SJCRH30 (cell line): Measurements from ENCODE around the gene TRIM50. TPM values are rescaled to one million over a fixed set of nuclear protein-coding genes. Genes with fewer than 3 reads are reported as not detected.
A peak's percentile ranks its signal among the peaks of the same experiment; 100 is the strongest.
"Not testable (repeated sequence)": the region's sequence is repeated elsewhere in the genome, so short reads cannot be mapped to it uniquely, and the experiment has no call there.

Source experiments
- DNase-seq, 2 experiments: peaks; one replicate each; pipeline ENCODE4 v3.0.0-alpha.2; 2015 to 2020
- H3K27ac ChIP-seq: fragments of 250-450 bp; sonication (Bioruptor Pico); 2 replicates; pipeline ENCODE4 v1.5.1; 2020; ENCODE audit warnings: mild to moderate bottlenecking, moderate library complexity
- H3K27me3 ChIP-seq: fragments of 250-450 bp; sonication (Bioruptor Pico); 2 replicates; pipeline ENCODE4 v1.5.1; 2020; ENCODE audit warnings: mild to moderate bottlenecking, moderate library complexity
- H3K36me3 ChIP-seq: fragments of 250-450 bp; sonication (Bioruptor Pico); 2 replicates; pipeline ENCODE4 v1.5.1; 2020; ENCODE audit warnings: mild to moderate bottlenecking, moderate library complexity
- H3K4me1 ChIP-seq: fragments of 250-450 bp; sonication (Bioruptor Pico); 2 replicates; pipeline ENCODE4 v1.5.1; 2020; ENCODE audit warnings: mild to moderate bottlenecking, moderate library complexity
- H3K4me3 ChIP-seq: fragments of 250-450 bp; sonication (Bioruptor Pico); 2 replicates; pipeline ENCODE4 v1.5.1; 2020; ENCODE audit warnings: mild to moderate bottlenecking, moderate library complexity
- H3K9me3 ChIP-seq: fragments of 250-450 bp; sonication (Bioruptor Pico); replicated peaks from 2 replicates; pipeline ENCODE4 v1.5.1; 2020; ENCODE audit warnings: mild to moderate bottlenecking, moderate library complexity
- total RNA-seq: library from RNA; depleted of rRNA; stranded (reverse); fragments of >200 nt; shearing (Covaris generic); gene quantifications from 2 replicates; pipeline ENCODE4 v1.2.3, GENCODE V29; 2014; rRNA removed

TRIM50 gene
- not detected in 2 replicates for total RNA-seq

DNA sequence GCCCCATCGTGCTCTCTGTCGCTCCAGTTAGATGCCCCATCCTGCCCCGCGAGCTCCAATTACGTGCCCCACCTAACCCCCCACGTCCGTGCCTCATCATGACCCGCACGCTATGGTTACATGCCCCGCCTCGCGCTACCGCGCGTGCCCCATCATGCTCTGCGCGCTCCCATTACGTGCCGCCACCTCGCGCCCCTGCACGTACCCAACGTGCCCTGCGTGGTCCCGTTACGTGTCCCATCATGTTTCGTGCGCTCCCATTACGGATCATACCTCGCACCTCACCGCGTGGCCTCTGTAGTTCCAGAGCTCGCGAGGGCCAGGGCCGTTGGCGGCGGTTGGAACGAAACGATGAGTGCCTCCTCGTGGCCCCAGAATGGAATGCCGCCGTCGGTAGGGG is at the start of gene TRIM50, which contains the start of gene FKBP6:
TRIM50 (minus strand) TSS at position 161 of the 400 bp plus-strand sequence. CDS start 3,295 bp downstream, outside the sequence.
FKBP6 (plus strand) TSS at position 240 of the 400 bp plus-strand sequence. CDS start 268 bp downstream, outside the sequence.
- H3K4me1 ChIP-seq, H3K4me3 ChIP-seq, H3K27me3 ChIP-seq, DNase-seq, H3K9me3 ChIP-seq, H3K36me3 ChIP-seq, H3K27ac ChIP-seq: not testable (repeated sequence)

DNA sequence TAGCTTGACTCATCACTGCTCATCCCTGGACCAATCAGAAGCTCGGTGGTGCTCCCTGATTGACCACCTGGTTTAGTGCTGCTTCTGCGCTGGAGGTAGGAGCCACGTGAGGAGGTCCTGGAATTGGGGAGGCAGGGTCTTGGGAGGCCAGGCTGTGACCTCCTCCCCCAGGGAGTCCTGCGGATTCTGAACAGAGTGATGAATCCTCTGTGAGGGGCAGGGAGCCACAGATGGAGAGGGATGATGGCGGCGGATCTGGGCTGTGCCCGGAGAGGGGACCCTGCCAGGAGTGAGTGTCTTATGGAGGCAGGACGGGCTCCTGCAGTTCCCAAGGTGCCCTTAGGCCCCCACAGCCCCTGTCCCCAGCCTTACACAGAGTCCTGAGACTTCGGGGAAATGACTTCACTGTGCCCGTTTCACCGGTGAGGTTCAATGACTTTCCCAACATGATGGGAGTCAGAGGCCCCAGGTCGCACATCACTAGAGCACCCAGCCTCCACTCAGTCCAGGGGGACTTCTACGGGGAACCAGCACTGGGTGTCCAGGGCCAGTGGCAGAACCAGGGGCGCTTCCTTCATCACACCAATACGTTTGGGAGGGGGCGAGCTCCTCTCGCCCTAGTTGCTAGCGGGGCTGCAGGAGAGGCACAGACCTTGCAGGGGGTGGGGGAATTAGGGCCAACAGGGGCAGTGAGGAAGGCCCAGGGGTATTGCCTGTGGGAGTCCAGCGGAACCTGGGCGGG is 49.0 kb upstream of the TRIM50 start:
- DNase-seq, result no peak
- Histone ChIP-seq H3K27me3 (no peaks in the 10 kb centered on the region), H3K4me3 (no peak overlapping the region), H3K4me1 (no peaks in the 10 kb centered on the region), H3K36me3 (no peaks in the 10 kb centered on the region), H3K9me3 (no peaks in the 10 kb centered on the region), H3K27ac (no peak overlapping the region)

DNA sequence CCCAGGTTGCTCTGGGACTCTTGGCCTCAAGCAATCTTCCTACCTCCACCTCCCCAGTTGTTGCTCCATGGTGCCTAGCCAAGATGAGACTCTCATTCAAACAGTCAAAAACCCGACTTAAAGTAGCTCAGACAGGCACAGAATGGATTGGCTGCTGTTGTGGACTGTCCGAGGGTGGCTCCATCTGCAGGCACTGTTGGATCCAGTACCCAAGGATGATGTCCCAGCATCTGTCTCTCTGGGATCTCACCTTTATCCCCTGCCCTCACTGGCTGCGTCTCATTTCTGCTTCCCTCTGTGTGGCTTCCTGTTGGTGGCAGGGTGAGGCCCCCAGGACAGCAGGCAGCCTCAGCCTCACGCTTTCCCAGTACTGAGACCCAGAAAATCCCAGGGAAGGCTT is 48.4 kb upstream of the TRIM50 start:
- not testable (repeated sequence) for H3K4me3 ChIP-seq, H3K27me3 ChIP-seq, H3K9me3 ChIP-seq, H3K36me3 ChIP-seq, H3K4me1 ChIP-seq, H3K27ac ChIP-seq, DNase-seq

DNA sequence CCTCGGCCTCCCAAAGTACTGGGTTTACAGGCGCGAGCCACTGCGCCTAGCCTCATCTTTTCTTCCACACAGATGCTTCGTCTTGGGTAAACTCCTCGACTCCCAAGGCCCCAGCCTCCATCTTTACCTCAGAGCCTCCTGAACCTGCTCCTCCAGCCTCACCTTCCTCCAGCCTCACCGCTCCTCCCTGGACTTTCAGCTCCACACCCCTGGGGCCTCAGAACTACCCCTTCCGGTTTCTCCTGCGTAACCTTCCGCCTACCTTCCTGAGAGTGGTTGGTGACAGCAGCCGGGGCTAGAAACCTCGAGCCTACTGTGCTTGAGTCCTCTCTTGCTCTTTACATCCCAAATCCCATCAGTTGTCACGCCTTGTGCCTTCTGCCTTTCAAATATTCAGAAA is 45.9 kb upstream of the TRIM50 start:
- H3K9me3 ChIP-seq, result no peaks in the 10 kb centered on the region
- H3K36me3 ChIP-seq, result no peaks in the 10 kb centered on the region
- H3K27ac ChIP-seq, result no peak overlapping the region
- no peak for DNase-seq
- H3K4me3 ChIP-seq, result no peak overlapping the region
- H3K27me3 ChIP-seq, result no peaks in the 10 kb centered on the region
- no peaks in the 10 kb centered on the region for H3K4me1 ChIP-seq

DNA sequence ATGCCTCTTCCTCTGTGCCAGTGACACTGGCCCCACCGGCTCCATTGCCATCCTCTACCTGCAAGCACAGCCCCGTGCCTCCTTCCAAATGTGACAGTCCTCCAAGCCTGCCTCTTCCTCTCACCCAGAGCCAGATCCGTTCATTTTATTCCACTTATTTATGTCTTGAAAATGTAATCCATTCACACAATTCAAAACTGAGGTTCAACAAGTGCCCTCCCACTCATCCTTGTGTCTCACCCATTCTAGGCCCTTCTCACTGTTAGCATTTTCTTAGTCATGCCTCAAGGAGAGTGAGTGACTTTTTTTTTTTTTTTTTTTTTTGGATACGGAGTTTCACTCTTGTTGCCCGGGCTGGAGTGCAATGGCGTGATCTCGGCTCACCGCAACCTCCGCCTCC is 41.7 kb upstream of the TRIM50 start:
- Histone ChIP-seq H3K27me3 (peaks cover 24% of the 10 kb centered on the region), H3K9me3 (no peaks in the 10 kb centered on the region), H3K4me1 (peaks cover 6% of the 10 kb centered on the region), H3K27ac (no peak overlapping the region), H3K36me3 (no peaks in the 10 kb centered on the region), H3K4me3 (no peak overlapping the region)
- DNase-seq, result no peak

DNA sequence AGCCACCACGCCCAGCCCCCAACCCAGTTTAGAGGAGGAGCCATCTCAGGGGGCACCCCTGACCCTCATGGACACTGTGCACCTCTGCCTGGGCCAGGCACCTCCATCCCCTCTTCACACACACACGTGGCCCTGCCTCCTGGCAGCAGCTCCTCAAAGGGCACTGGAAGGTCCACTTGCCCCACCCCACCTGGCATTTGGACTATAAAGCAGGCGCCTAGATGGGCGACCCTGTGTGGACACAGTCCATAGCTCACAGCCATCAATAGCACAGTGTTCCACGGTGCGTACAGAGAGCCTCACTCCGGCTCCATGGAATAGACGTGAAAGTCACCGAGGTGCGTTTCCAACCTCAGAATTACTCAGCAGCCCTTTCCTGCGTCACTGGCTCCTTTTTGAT is 41.1 kb upstream of the TRIM50 start:
- no peaks in the 10 kb centered on the region for H3K36me3 ChIP-seq
- peaks cover 6% of the 10 kb centered on the region for H3K4me1 ChIP-seq
- peaks cover 28% of the 10 kb centered on the region for H3K27me3 ChIP-seq
- no peaks in the 10 kb centered on the region for H3K9me3 ChIP-seq
- no peak overlapping the region for H3K4me3 ChIP-seq
- H3K27ac ChIP-seq, result no peak overlapping the region
- DNase-seq, result no peak

DNA sequence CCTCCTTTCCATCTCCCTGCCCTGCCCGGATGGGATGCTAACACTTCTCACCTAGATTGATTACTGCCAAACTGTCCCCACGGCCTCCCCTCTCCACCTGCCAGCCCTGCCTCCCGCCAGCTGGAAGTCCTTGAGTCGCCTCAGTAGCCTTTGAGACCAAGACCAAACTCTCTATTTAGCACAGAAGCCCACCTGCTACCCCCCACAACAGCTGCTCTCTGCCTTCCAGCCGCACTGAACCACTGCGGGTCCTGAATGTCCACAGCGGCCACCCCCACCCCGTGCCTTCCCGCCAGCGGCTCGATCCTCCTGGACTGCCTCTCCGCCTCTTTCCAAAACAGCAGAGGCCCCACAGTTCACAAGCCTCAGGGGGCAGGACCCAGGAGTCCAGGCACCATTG is 39.1 kb upstream of the TRIM50 start:
- H3K4me1 ChIP-seq, result peaks cover 6% of the 10 kb centered on the region
- H3K9me3 ChIP-seq, result no peaks in the 10 kb centered on the region
- no peaks in the 10 kb centered on the region for H3K36me3 ChIP-seq
- H3K4me3 ChIP-seq, result no peak overlapping the region
- peak; percentile 40 to 67 for DNase-seq
- H3K27ac ChIP-seq, result no peak overlapping the region
- peaks cover 33% of the 10 kb centered on the region for H3K27me3 ChIP-seq

DNA sequence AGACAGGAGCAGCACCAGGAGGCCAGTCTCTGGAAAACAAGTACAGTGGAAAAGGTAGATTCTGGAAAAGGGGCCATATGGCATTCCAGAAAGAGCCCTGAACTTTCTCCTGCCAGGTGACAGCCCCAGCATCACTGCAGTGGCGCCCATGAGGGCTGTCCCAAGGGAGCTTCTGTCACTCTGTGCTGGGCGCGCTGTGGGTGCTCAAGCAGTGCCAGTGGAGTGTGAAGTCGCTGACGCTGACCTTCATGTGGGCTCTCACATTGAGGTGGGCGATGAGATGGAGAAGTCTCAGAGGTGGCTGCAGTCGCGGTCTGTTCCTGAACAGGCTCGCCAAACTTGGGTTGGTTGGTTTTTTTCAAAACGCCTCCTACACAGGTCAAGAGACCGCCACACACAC is 38.2 kb upstream of the TRIM50 start:
- Histone ChIP-seq H3K36me3 (no peaks in the 10 kb centered on the region), H3K27me3 (peaks cover 33% of the 10 kb centered on the region), H3K4me1 (peaks cover 6% of the 10 kb centered on the region), H3K9me3 (no peaks in the 10 kb centered on the region), H3K4me3 (no peak overlapping the region), H3K27ac (no peak overlapping the region)
- DNase-seq, result no peak

DNA sequence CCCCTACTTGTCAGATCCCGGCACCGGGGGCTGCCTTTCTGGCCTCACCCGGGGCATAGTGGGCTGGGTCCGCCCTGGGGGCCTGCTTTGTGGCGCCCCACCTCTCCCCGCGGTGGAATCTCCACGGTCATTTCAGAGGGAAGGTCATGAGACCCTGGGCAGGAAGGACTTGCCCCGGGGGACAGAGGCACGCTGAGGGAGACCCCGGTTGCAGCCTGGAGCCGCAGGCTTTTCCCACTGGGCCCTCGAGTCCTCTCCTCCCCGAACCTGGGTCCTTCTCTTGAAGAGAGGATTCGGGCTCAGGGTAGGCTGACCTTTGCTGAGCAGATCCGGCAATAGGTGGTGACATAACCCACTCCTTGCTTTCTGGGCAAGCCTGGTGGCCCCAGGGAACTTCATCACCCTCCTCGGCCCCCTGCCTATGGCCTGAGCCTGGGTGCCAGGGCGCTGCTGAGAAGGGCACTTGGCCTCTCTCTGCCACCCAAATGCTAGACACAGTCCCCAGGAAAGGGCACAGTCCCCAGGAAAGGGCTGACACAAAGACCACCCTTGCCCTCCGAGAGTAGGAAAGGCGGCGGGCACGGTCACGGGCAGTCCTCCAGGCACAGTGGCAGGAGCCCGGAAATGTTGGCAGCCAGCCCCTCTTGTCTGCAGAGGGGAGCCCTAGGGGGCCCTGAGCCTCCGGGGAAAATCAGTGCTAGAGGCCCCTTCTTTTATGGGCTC is 36.3 kb upstream of the TRIM50 start:
- DNase-seq, result no peak

DNA sequence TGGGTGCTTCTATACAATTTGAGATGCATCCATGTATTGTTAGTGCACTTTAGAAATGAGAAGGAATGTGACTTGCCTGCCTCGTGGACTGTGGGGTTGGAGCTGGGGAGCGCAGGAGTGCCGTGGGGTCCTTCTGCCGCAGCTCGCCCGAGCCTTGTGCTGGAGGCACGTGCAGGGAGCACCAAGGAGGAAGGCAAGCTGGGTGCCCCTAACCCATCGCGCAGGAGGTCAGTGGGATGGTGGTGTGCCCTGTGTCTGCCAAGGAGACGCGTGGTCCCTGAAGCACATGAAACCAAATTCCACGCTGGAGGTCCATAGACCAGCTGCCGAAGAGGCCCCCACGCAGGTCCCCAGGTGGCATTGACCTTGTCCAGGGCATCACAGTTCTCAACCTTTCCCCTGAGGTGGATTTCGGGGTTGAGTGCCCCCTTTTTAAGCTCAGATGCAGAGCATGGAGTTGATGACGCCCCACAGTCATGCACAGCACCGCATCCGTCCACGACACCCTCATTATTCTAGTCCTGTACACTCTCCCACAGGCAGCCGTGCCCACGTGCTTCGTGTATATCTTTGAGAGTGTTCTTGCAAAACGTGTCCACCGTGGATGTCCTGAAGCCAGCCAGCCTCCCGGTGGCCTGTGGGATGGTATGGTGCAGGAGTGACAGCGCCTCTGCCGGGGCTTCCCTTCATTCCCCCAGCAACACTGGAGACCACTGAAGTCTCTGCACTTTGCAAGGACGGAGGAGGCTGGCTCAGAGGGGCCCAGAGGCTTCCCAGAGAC is 35.5 kb upstream of the TRIM50 start:
- H3K27me3 ChIP-seq, result peaks cover 33% of the 10 kb centered on the region
- DNase-seq, result no peak
- peaks cover 8% of the 10 kb centered on the region for H3K4me1 ChIP-seq
- H3K4me3 ChIP-seq, result no peak overlapping the region
- no peaks in the 10 kb centered on the region for H3K36me3 ChIP-seq
- H3K27ac ChIP-seq, result no peak overlapping the region
- no peaks in the 10 kb centered on the region for H3K9me3 ChIP-seq

More for the DNA sequence above, 36.3 kb upstream of the TRIM50 start:
- peaks cover 6% of the 10 kb centered on the region for H3K4me1 ChIP-seq
- H3K4me3 ChIP-seq, result no peak overlapping the region
- H3K27ac ChIP-seq, result no peak overlapping the region
- H3K9me3 ChIP-seq, result no peaks in the 10 kb centered on the region
- no peaks in the 10 kb centered on the region for H3K36me3 ChIP-seq
- H3K27me3 ChIP-seq, result peaks cover 33% of the 10 kb centered on the region

DNA sequence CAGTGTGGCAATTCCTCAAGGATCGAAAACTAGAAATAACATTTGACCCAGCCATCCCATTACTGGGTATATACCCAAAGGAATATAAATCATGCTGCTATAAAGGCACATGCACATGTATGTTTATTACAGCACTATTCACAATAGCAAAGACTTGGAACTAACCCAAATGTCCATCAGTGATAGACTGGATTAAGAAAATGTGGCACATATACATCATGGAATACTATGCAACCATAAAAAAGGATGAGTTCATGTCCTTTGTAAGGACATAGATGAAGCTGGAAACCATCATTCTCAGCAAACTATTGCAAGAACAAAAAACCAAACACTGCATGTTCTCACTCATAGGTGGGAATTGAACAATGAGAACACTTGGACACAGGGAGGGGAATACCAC is 32.7 kb upstream of the TRIM50 start:
- DNase-seq, H3K9me3 ChIP-seq, H3K36me3 ChIP-seq, H3K27ac ChIP-seq, H3K4me3 ChIP-seq: not testable (repeated sequence)
- H3K27me3 ChIP-seq, result peaks cover 11% of the 10 kb centered on the region
- H3K4me1 ChIP-seq, result peaks cover 12% of the 10 kb centered on the region

DNA sequence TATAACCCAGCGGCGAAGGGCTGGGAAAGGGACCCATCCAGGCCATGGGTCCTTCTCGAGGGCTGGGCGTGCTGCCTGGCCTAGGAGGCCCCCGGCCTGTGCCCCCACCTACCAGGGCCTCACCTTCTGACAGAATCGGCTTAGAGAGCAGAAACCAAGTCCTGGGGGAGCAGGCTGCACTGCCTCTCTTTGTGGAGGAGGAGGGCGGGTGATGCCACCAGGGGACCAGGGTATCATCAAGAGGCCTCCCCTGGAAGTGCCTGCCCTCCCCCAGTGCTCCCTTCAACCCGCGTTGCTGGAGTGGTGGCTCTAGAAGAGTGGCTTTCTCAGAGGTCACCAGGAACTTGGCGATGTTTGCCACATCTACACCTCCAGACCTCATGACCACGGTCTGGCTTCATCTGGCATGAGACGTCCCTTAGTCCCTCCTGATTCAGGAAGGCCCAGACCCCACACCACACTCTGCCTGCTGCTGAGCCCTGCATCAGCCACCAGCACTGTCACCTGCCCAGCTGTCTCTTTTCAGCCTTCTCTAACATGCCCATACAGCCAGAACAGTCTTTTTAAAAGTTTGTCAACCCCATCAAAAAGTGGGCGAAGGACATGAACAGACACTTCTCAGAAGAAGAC is 32.0 kb upstream of the TRIM50 start:
- no peak for DNase-seq
- Histone ChIP-seq H3K4me3 (no peak overlapping the region), H3K27me3 (peaks cover 9% of the 10 kb centered on the region)

DNA sequence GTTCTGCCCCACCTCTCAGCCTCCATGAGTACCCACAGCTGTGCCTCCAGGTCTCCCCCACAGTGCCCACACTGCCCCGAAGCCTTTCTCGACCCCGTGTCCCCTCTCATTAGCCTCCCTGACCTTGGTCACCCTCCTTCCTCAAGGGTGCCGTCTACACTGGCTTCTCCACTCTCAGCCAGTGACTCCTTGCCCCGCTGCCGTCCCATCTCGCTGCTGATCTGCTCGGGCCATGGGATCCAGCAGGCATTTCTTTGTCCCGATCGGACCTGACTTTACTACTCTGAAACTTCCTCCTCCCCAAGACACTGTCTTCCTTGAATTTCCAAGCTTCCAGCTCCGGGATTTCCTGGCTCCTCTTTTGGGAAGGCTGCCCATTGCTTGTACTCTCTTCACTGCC is 31.4 kb upstream of the TRIM50 start:
- DNase-seq, result no peak
- no peak overlapping the region for H3K27ac ChIP-seq
- H3K4me3 ChIP-seq, result no peak overlapping the region
- no peaks in the 10 kb centered on the region for H3K36me3 ChIP-seq
- H3K4me1 ChIP-seq, result peaks cover 15% of the 10 kb centered on the region
- H3K9me3 ChIP-seq, result no peaks in the 10 kb centered on the region
- peaks cover 8% of the 10 kb centered on the region for H3K27me3 ChIP-seq

More for the DNA sequence above, 32.0 kb upstream of the TRIM50 start:
- no peaks in the 10 kb centered on the region for H3K36me3 ChIP-seq
- H3K9me3 ChIP-seq, result no peaks in the 10 kb centered on the region
- H3K4me1 ChIP-seq, result peaks cover 12% of the 10 kb centered on the region
- H3K27ac ChIP-seq, result no peak overlapping the region

DNA sequence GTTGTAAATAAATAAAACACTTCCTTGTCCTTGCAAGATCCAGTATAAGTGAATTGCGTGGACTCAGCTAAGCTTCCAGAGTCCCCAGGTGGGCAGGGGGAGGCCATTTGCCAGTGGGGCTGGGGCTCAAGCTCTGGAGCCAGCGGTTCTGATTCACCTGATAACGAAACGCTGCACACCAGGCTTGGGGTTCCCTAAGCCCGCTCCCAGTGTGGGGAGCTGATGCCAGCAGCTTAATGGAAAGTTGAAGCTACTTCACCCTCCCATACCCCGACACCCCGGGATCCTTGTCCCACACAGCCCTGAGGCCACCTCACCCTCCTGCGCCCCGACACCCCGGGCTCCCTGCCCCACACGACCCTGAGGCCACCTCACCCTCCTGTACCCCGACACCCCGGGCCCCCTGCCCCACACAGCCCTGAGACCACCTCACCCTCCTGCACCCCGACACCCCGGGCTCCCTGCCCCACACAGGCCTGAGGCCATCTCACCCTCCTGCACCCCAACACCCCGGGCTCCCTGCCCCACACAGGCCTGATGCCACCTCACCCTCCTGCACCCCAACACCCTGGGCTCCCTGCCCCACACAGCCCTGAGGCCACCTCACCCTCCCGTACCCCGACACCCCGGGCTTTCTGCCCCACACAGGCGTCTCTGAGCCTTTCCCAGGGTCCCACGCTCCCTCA is 30.9 kb upstream of the TRIM50 start:
- H3K27ac ChIP-seq, result peak overlapping the region; percentile 85
- H3K4me1 ChIP-seq, result peaks cover 20% of the 10 kb centered on the region
- peak overlapping the region; percentile 52 for H3K4me3 ChIP-seq
- H3K27me3 ChIP-seq, result peaks cover 2% of the 10 kb centered on the region; the same call in 1 of the 2 replicates
- H3K9me3 ChIP-seq, result no peaks in the 10 kb centered on the region
- DNase-seq, result no peak
- no peaks in the 10 kb centered on the region for H3K36me3 ChIP-seq
